Measurements from ENCODE around the gene PDCD6IP.

The PDCD6IP gene

GRCh38 chr3:33883951-33884561 is 85.6 kb downstream of the PDCD6IP start:
- FAIRE-seq: no peak
- DNase-seq (ENCODE audit: extremely low spot score, insufficient read length, low read depth): no peak

GRCh38 chr3:33884701-33885100 is 86.3 kb downstream of the PDCD6IP start:
- FAIRE-seq (no peak), DNase-seq (ENCODE audit: extremely low spot score, insufficient read length, low read depth) (no peak)

- FAIRE-seq (no peak), DNase-seq (ENCODE audit: extremely low spot score, insufficient read length, low read depth) (no peak)
Measured at GRCh38 chr3:33885496-33885895, 87.1 kb downstream of the PDCD6IP start.

- DNase-seq (ENCODE audit: extremely low spot score, insufficient read length, low read depth) (no peak), FAIRE-seq (no peak)
Measured at GRCh38 chr3:33886015-33886414, 87.6 kb downstream of the PDCD6IP start.

GRCh38 chr3:33887478-33887877 is 89.0 kb downstream of the PDCD6IP start:
- FAIRE-seq (no peak), DNase-seq (ENCODE audit: extremely low spot score, insufficient read length, low read depth) (no peak)

GRCh38 chr3:33889394-33890039 is 91.1 kb downstream of the PDCD6IP start:
- DNase-seq (ENCODE audit: extremely low spot score, insufficient read length, low read depth) (no peak), FAIRE-seq (no peak)

- no peak for DNase-seq (ENCODE audit: extremely low spot score, insufficient read length, low read depth)
- no peak for FAIRE-seq
Measured at GRCh38 chr3:33892655-33893054, 94.2 kb downstream of the PDCD6IP start.

- FAIRE-seq: no peak
Measured at GRCh38 chr3:33895658-33896057, 97.2 kb downstream of the PDCD6IP start.

GRCh38 chr3:33897306-33897705 is 98.9 kb downstream of the PDCD6IP start:
- FAIRE-seq: no peak
- no peak for DNase-seq (ENCODE audit: extremely low spot score, insufficient read length, low read depth)

More at GRCh38 chr3:33895658-33896057, 97.2 kb downstream of the PDCD6IP start:
- DNase-seq (ENCODE audit: extremely low spot score, insufficient read length, low read depth): no peak

GRCh38 chr3:33898901-33899300 is 100.5 kb downstream of the PDCD6IP start:
- FAIRE-seq: no peak

GRCh38 chr3:33900440-33900808 is 102.0 kb downstream of the PDCD6IP start:
- no peak for FAIRE-seq
- DNase-seq (ENCODE audit: extremely low spot score, insufficient read length, low read depth): no peak

More at GRCh38 chr3:33898901-33899300, 100.5 kb downstream of the PDCD6IP start:
- no peak for DNase-seq (ENCODE audit: extremely low spot score, insufficient read length, low read depth)

GRCh38 chr3:33900809-33901505 is 102.5 kb downstream of the PDCD6IP start:
- no peak for DNase-seq (ENCODE audit: extremely low spot score, insufficient read length, low read depth)

GRCh38 chr3:33901862-33902563 is 103.6 kb downstream of the PDCD6IP start:
- FAIRE-seq (no peak), DNase-seq (ENCODE audit: extremely low spot score, insufficient read length, low read depth) (no peak)

More at GRCh38 chr3:33900809-33901505, 102.5 kb downstream of the PDCD6IP start:
- no peak for FAIRE-seq

GRCh38 chr3:33904730-33905129 is 106.3 kb downstream of the PDCD6IP start:
- FAIRE-seq: no peak

GRCh38 chr3:33908250-33908851 is 109.9 kb downstream of the PDCD6IP start:
- DNase-seq (ENCODE audit: extremely low spot score, insufficient read length, low read depth) (no peak), FAIRE-seq (no peak)

More at GRCh38 chr3:33904730-33905129, 106.3 kb downstream of the PDCD6IP start:
- DNase-seq (ENCODE audit: extremely low spot score, insufficient read length, low read depth): no peak

- no peak for FAIRE-seq
Measured at GRCh38 chr3:33909547-33909946, 111.1 kb downstream of the PDCD6IP start.

GRCh38 chr3:33910031-33910430 is 111.6 kb downstream of the PDCD6IP start:
- FAIRE-seq (no peak), DNase-seq (ENCODE audit: extremely low spot score, insufficient read length, low read depth) (no peak)

More at GRCh38 chr3:33909547-33909946, 111.1 kb downstream of the PDCD6IP start:
- DNase-seq (ENCODE audit: extremely low spot score, insufficient read length, low read depth): no peak

- FAIRE-seq: no peak
- DNase-seq (ENCODE audit: extremely low spot score, insufficient read length, low read depth): no peak
Measured at GRCh38 chr3:33911525-33912322, 113.3 kb downstream of the PDCD6IP start.

GRCh38 chr3:33914212-33914611 is 115.8 kb downstream of the PDCD6IP start:
- FAIRE-seq: no peak

More at GRCh38 chr3:33914212-33914611, 115.8 kb downstream of the PDCD6IP start:
- no peak for DNase-seq (ENCODE audit: extremely low spot score, insufficient read length, low read depth)

Data from GM18507 (cell line).